Small intestine (tissue), 7 donors: ENCODE results near the gene SLC25A48. TPM values are rescaled to one million over a fixed set of nuclear protein-coding genes. Genes with fewer than 3 reads are reported as not detected.
"Not testable (repeated sequence)": the region's sequence is repeated elsewhere in the genome, so short reads cannot be mapped to it uniquely, and the experiment has no call there.

Source experiments
- DNase-seq, 2 donors: peaks; one replicate each; pipeline versions ENCODE4 v3.0.0 to v3.0.0-alpha.2; 2013
- FAIRE-seq: peaks from 2 replicates; lab custom pipeline; 2012; peaks lifted over from hg19 to GRCh38; lab: Jason Lieb, UNC
- H3K27ac ChIP-seq, 3 donors: one replicate each; pipeline ENCODE4 v1.5.1; 2013; ENCODE audit warnings: low read length in 2 of 3, mild to moderate bottlenecking in 2 of 3, control low read depth in 1 of 3, inconsistent platforms in 1 of 3, low read depth in 1 of 3, moderate library complexity in 1 of 3
- H3K27me3 ChIP-seq, 3 donors: one replicate each; pipeline ENCODE4 v1.6.1; 2013; ENCODE audit warnings: low read length in 3 of 3, inconsistent platforms in 1 of 3; ENCODE audit not compliant: control insufficient read depth in 3 of 3, insufficient read depth in 3 of 3
- H3K36me3 ChIP-seq, 3 donors: one replicate each; pipeline ENCODE4 v1.6.1; 2013; ENCODE audit warnings: low read length in 3 of 3, inconsistent platforms in 1 of 3, low read depth in 1 of 3, mild to moderate bottlenecking in 1 of 3, moderate library complexity in 1 of 3; ENCODE audit not compliant: control insufficient read depth in 3 of 3, insufficient read depth in 2 of 3
- H3K4me1 ChIP-seq, 3 donors: one replicate each; pipeline ENCODE4 v1.6.1; 2013; ENCODE audit warnings: low read length in 2 of 3, inconsistent platforms in 1 of 3, low read depth in 1 of 3, mild to moderate bottlenecking in 1 of 3, moderate library complexity in 1 of 3; ENCODE audit not compliant: control insufficient read depth in 3 of 3, insufficient read depth in 2 of 3
- H3K4me3 ChIP-seq, 3 donors: one replicate each; pipeline ENCODE4 v1.5.1; 2013; ENCODE audit warnings: low read length in 3 of 3, control low read depth in 1 of 3, inconsistent platforms in 1 of 3, low read depth in 1 of 3, mild to moderate bottlenecking in 1 of 3, moderate library complexity in 1 of 3
- H3K9me3 ChIP-seq, 2 donors: one replicate each; pipeline ENCODE4 v1.6.1; 2013; ENCODE audit warnings: low read depth in 1 of 2, low read length in 1 of 2; ENCODE audit not compliant: control insufficient read depth in 2 of 2, insufficient read depth in 1 of 2
- WGBS, 3 donors: extraction: QIAGEN DNeasy Blood & Tissue Kit; methylation state at CpG; one replicate each; pipeline ENCODE4 v1.1.7; 2013; 5-methylcytosine and 5-hydroxymethylcytosine counted together
- polyA plus RNA-seq, 4 donors: library from polyadenylated mRNA; stranded (reverse) in 3 of 4; unstranded in 1 of 4; fragments of 200-250 nt in 3 of 4; fragments of 120-200 nt in 1 of 4; gene quantifications; one replicate each; pipeline versions ENCODE4 v1.2.1 to v1.2.3, GENCODE V29; 2013
- donor health status: healthy with polysubstance abuse.
- donor health status: control.
- donor health status: control.
- donor health status: Bipolar disorder and iron deficiency.
- donor health status: healthy.

SLC25A48 gene
- polyA plus RNA-seq, 4 donors = 0.73 to 3.2 (median 1.6) TPM

- no peaks in the 10 kb centered on the region for H3K27me3 ChIP-seq
- H3K36me3 ChIP-seq = no peaks in the 10 kb centered on the region
- no peak overlapping the region for H3K4me3 ChIP-seq
- FAIRE-seq = no peak
- DNase-seq = no peak
- no peaks in the 10 kb centered on the region for H3K9me3 ChIP-seq
- H3K4me1 ChIP-seq = no peaks in the 10 kb centered on the region
- WGBS, 3 donors = 58 to 64% (median 62%) methylated on average over 2 of the region's 2 CpGs
- no peak overlapping the region for H3K27ac ChIP-seq
Observed at GRCh38 chr5:135857630-135858311, 23.3 kb downstream of the SLC25A48 start.

- 68 to 77% (median 68%) methylated on average over 3 of the region's 3 CpGs for WGBS, 3 donors
Observed at GRCh38 chr5:135859186-135859585, 24.7 kb downstream of the SLC25A48 start.

GRCh38 chr5:135859641-135860040, 25.2 kb downstream of the SLC25A48 start:
- H3K27me3 ChIP-seq = no peaks in the 10 kb centered on the region
- WGBS, 3 donors = 68 to 76% (median 69%) methylated on average over 1 of the region's 1 CpG
- DNase-seq = no peak
- FAIRE-seq = no peak
- no peaks in the 10 kb centered on the region for H3K9me3 ChIP-seq
- H3K27ac ChIP-seq = no peak overlapping the region
- H3K36me3 ChIP-seq = no peaks in the 10 kb centered on the region
- no peaks in the 10 kb centered on the region for H3K4me1 ChIP-seq
- H3K4me3 ChIP-seq = no peak overlapping the region

More at GRCh38 chr5:135859186-135859585, 24.7 kb downstream of the SLC25A48 start:
- not testable (repeated sequence) for H3K9me3 ChIP-seq, H3K27ac ChIP-seq, FAIRE-seq, H3K36me3 ChIP-seq, DNase-seq, H3K4me1 ChIP-seq, H3K27me3 ChIP-seq, H3K4me3 ChIP-seq

- no peak overlapping the region for H3K27ac ChIP-seq
- no peaks in the 10 kb centered on the region for H3K9me3 ChIP-seq
- no peaks in the 10 kb centered on the region for H3K36me3 ChIP-seq
- no peaks in the 10 kb centered on the region for H3K27me3 ChIP-seq
- FAIRE-seq = no peak
- no peaks in the 10 kb centered on the region for H3K4me1 ChIP-seq
- 80 to 94% (median 91%) methylated on average over 1 of the region's 1 CpG for WGBS, 3 donors
- no peak overlapping the region for H3K4me3 ChIP-seq
- no peak for DNase-seq
Observed at GRCh38 chr5:135861641-135862040, 27.2 kb downstream of the SLC25A48 start.

- Histone ChIP-seq H3K4me1 (peaks cover 0 to under 1% (median 0%) of the 10 kb centered on the region in 3 donors), H3K9me3 (no peaks in the 10 kb centered on the region), H3K36me3 (no peaks in the 10 kb centered on the region), H3K27me3 (no peaks in the 10 kb centered on the region), H3K27ac (no peak overlapping the region), H3K4me3 (no peak overlapping the region)
- FAIRE-seq (no peak), DNase-seq (no peak)
Observed at GRCh38 chr5:135862086-135862485, 27.6 kb downstream of the SLC25A48 start.

GRCh38 chr5:135862744-135863143, 28.3 kb downstream of the SLC25A48 start:
- WGBS, 3 donors = 95 to 100% (median 97%) methylated on average over 2 of the region's 2 CpGs
- H3K4me3 ChIP-seq = no peak overlapping the region
- no peaks in the 10 kb centered on the region for H3K36me3 ChIP-seq
- no peak for DNase-seq
- H3K27me3 ChIP-seq = no peaks in the 10 kb centered on the region
- FAIRE-seq = no peak
- no peaks in the 10 kb centered on the region for H3K9me3 ChIP-seq
- H3K27ac ChIP-seq = no peak overlapping the region
- peaks cover 0 to 3% (median 0%) of the 10 kb centered on the region in 3 donors for H3K4me1 ChIP-seq

- H3K27me3 ChIP-seq = no peaks in the 10 kb centered on the region
- DNase-seq (no peak), FAIRE-seq (no peak)
- 78 to 89% (median 81%) methylated on average over 3 of the region's 3 CpGs for WGBS, 3 donors
- no peak overlapping the region for H3K27ac ChIP-seq
- peaks cover 0 to 6% (median 5%) of the 10 kb centered on the region in 3 donors for H3K4me1 ChIP-seq
- no peak overlapping the region for H3K4me3 ChIP-seq
- no peaks in the 10 kb centered on the region for H3K36me3 ChIP-seq
- H3K9me3 ChIP-seq = no peaks in the 10 kb centered on the region
Observed at GRCh38 chr5:135864503-135865435, 30.3 kb downstream of the SLC25A48 start.

GRCh38 chr5:135866016-135866415, 31.6 kb downstream of the SLC25A48 start:
- Histone ChIP-seq H3K27me3 (no peaks in the 10 kb centered on the region), H3K4me1 (peaks cover 0 to 9% (median 6%) of the 10 kb centered on the region in 3 donors), H3K27ac (no peak overlapping the region), H3K9me3 (no peaks in the 10 kb centered on the region), H3K36me3 (no peaks in the 10 kb centered on the region), H3K4me3 (no peak overlapping the region)
- WGBS, 3 donors = 76 to 90% (median 89%) methylated on average over 2 of the region's 2 CpGs
- no peak for FAIRE-seq
- DNase-seq = no peak
